GM23248 (cell line): ENCODE measurements around the gene GNG8.

Experiments
- EZH2 ChIP-seq: fragments of 200-600 bp; sonication (generic); IDR thresholded peaks from 2 replicates; pipeline ENCODE4 v1.6.1; 2018; ENCODE audit warnings: antibody characterized with exemption, mild to moderate bottlenecking; ENCODE audit not compliant: insufficient read depth, poor library complexity, severe bottlenecking
- EZH2phosphoT487 ChIP-seq: fragments of 200-600 bp; sonication (generic); IDR thresholded peaks from 2 replicates; pipeline ENCODE4 v1.6.1; 2018; ENCODE audit warnings: antibody characterized with exemption, moderate library complexity, mild to moderate bottlenecking, low read depth; ENCODE audit not compliant: insufficient read depth

- TF ChIP-seq EZH2phosphoT487 (no peak), EZH2 (no peak)
Measured at GRCh38 chr19:46670813-46671212, 34.8 kb upstream of the GNG8 start.
